ENCODE results near the gene GSG1L2.
A peak's percentile ranks its signal among the peaks of the same experiment; 100 is the strongest.

The GSG1L2 gene

GRCh38 chr17:9821921-9822320, at the start of gene GSG1L2:
Gene GSG1L2 (minus strand): TSS chr17:9822079. CDS start chr17:9822071, 8 bp downstream.
- DNase-seq, result no peak

GRCh38 chr17:9868552-9868951, 46.7 kb upstream of the GSG1L2 start:
- no peak for DNase-seq

- DNase-seq, result no peak
Measured at GRCh38 chr17:9865586-9865985, 43.7 kb upstream of the GSG1L2 start.

GRCh38 chr17:9862949-9863348, 41.1 kb upstream of the GSG1L2 start:
- DNase-seq, result no peak

- no peak for DNase-seq
Measured at GRCh38 chr17:9862220-9862619, 40.3 kb upstream of the GSG1L2 start.

- no peak for DNase-seq
Measured at GRCh38 chr17:9860851-9861250, 39.0 kb upstream of the GSG1L2 start.

- no peak for DNase-seq
Measured at GRCh38 chr17:9859781-9860180, 37.9 kb upstream of the GSG1L2 start.

GRCh38 chr17:9855036-9855435, 33.2 kb upstream of the GSG1L2 start:
- DNase-seq, result no peak

- no peak for DNase-seq
Measured at GRCh38 chr17:9854255-9854654, 32.4 kb upstream of the GSG1L2 start.

GRCh38 chr17:9850151-9850550, 28.3 kb upstream of the GSG1L2 start:
- DNase-seq, result no peak

GRCh38 chr17:9845306-9845705, 23.4 kb upstream of the GSG1L2 start:
- no peak for DNase-seq

- DNase-seq, result no peak
Measured at GRCh38 chr17:9844153-9844552, 22.3 kb upstream of the GSG1L2 start.

GRCh38 chr17:9843152-9844010, 21.5 kb upstream of the GSG1L2 start:
- DNase-seq, result no peak

- no peak for DNase-seq
Measured at GRCh38 chr17:9842057-9842758, 20.3 kb upstream of the GSG1L2 start.

- peak; percentile 32 for DNase-seq
Measured at GRCh38 chr17:9839433-9839832, 17.6 kb upstream of the GSG1L2 start.

GRCh38 chr17:9837551-9838471, 15.9 kb upstream of the GSG1L2 start:
- DNase-seq, result no peak

- DNase-seq, result no peak
Measured at GRCh38 chr17:9833922-9834321, 12.0 kb upstream of the GSG1L2 start.

- no peak for DNase-seq
Measured at GRCh38 chr17:9830711-9831110, 8.8 kb upstream of the GSG1L2 start.

- DNase-seq, result no peak
Measured at GRCh38 chr17:9829343-9829742, 7.5 kb upstream of the GSG1L2 start.

- no peak for DNase-seq
Measured at GRCh38 chr17:9828296-9829295, 6.7 kb upstream of the GSG1L2 start.

GRCh38 chr17:9825641-9826150, 3.8 kb upstream of the GSG1L2 start, which contains the start of gene GLP2R:
Gene GLP2R (plus strand): TSS chr17:9825924. CDS start chr17:9826064, 140 bp downstream.
- DNase-seq, result no peak

All from 8988T (cell line).